NCI-H345 (cell line): ENCODE data around the gene SSTR3.

ENCODE experiments used
- DNase-seq: peaks from one replicate; lab custom pipeline; 2025; lab: John Stamatoyannopoulos, UW

SSTR3 gene

DNA sequence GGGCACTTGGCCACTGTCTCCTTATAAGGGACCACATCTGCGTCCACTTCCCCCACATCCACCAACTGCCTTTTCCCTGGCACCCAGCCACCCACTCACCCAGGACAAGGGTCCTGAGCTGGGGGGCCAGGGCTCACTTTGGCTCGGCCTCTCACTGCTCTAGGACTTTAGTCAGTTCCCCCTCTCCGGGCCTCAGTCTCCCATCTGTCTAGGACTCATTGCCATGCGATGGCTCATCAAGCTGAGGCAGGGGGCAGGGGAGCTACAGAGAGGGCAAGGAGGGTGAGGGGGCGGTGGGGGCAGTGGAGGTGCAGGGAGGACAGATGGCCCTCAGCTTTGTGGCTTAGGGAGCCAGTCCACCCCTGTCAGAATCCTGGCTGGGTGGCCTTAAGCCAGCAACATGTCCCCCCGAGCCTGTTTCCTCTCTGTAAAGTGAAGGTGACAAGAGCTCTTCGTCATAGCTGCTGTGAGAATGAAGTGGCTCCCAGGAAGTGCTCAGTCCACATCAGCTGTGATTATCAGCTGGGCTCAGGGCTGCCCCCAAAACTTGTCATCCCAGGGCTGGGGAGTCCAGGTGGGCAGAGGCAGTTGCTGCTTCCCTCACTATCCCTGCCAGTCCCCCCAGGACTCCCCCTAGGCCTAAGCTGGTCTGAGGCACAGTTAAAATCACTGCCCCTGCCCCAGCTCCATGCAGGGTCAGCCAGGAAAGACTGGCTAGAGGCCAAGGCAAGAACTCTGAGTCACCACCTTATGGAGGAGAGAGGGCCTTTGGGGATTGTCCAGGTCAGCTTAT, 16.9 kb upstream of the SSTR3 start:
- no peak for DNase-seq

DNA sequence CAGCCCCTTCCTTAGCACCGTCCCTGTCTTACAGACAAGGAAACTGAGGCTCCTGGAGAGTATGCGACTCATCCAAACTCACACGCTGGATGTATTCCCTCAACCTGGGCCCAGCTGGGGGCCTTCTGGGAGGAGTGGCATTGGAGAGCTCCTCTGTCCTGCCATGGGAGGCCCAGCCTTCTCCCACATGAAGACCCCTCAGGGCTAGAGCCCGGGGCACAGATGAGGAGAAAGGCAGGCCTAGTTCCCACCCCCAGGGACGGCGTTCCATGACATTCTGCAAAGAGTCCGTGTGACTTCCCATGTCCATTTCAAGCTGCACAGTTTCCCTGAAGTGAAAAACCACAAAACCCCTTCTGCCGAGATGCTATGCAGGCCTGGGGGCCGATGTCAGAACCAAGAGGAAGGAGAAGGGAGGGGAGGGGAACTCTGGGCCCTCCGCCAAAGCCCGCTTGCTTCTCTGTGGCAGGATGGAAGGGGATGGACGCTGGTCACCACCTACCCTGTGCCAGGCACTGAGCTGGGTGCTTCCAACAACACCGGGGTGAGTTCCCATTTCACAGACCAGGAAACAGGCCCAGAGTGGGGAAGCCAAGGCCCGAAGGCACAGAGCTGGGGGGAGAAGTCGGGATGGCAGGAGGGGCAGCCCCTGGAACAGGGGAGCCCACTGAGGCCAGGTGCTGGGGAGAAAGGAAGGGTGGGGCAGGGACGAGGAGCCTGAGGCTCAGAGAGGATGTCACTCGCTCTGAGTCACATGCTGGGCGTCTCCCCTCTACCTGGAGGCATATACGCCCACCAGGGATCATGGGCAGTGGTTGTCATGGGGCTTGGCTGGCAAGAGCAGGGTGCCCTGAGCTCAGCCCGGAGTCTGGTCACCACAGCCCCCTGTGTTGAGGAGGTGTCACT, 16.1 kb upstream of the SSTR3 start:
- no peak for DNase-seq

DNA sequence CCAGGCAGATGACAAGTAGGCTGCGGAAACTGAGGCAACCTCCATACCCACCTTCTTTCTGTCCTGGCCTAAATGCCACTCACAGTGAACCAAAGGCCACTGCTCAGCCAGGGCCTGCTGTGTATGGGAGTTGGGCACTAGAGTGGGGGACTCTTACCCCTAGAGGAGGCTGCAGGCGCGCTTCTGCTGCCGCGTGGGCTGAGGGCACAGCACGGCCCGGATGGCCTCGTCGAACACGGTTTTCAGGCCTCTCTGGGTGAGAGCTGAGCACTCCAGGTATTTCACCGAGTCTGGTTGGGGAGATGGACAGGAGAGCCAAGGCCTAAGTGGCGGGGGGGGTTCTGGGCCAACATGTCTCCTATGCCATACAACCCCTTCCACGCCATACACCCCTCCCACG, 14.2 kb upstream of the SSTR3 start:
- DNase-seq: no peak

DNA sequence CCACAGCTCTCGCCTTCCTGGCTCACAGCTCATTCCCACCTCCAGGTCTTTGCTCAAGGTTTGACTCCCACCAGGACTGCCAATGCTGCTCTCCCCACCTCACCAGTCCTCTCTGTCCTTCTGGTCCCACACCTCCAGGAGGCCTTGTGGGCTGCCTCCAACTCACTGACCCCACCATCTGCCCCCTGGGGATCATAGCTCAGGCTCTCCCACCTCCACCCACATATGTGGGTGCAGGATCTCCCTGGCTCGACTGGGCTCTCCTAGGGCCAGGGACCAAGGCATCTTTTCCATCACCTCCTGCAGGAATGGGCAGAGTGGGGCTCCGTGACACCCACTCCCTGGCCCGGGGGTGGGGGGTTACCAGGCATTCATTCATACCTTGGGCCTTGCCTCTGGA, 13.8 kb upstream of the SSTR3 start:
- DNase-seq: no peak

DNA sequence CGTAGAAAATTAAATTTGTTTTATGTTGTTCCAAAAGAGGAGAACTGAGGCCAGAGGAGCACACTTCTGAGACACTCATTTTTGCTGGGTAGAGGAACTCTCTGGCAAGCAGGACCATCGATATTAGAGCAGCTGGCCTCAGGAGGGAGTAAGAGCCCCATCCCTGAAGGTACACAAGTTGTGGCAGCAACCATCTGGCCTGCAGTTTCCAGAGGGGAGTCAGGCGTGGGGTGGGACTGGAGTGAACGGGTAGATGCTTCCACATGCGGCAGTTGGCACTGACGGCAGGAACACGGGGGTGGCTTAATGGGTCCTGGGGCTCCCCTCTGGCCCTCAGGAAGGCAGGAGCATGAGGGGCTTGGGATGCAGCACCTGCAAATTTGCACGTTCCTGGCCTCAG, 13.2 kb upstream of the SSTR3 start:
- DNase-seq: peak; percentile 3

DNA sequence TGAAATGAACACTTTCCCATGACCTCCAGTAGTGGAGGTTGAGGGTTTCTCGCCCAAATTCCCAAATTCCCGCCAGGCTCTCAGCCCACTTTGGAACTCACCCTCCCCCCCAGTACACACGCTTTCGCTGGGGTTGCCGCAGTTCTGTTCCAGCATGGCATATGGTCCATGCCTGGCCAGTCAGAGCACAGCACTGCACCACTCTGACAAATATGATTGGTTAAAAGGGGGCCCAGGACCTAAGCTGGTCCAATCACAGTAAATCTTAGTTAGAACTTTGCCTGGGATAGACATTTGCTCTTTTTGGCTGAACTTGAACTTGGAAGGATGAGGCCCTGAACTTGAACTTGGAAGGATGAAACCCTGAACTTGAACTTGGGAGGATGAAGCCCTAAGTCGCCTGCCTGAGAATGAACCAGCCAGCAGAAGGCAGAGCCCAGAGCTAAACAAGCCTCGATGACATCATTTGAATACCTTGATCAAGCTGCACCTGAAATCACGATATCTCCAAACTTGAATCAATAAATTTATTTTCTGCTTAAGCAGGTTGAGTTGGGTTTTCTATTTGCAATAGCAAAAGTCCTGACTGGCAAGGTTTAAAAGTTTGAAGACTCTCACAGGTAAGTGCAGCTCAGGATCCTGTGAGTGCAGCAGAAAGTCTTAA, 12.6 kb upstream of the SSTR3 start:
- DNase-seq: no peak

DNA sequence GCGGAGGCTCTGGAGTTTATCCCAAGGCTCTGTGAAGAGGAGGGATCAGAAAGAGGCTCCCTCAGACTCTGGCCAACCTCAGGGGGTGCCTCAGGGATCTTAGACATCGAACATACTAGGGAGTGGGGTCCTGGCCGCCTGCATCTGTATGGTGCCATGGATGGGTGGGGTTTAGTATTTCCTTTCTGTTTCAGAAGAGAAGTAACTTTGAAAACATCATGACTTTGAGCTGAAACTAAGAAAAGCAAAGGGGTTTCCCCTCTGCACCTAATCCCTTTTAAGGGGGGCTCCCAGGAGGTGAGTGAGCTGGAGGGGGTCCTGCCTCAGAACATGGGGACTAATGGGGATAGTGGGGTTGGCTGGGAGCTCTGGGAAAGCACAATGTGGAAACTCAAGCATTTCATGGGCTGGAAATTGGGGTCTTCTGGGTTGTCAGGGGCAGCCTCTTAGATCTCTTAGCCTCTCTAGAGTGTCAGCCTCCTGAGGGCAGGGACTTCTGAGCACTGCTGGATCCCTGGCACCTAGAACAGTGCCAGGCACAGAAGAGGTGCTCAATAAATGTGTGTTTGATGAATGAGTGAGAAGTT, 11.8 kb upstream of the SSTR3 start:
- no peak for DNase-seq

DNA sequence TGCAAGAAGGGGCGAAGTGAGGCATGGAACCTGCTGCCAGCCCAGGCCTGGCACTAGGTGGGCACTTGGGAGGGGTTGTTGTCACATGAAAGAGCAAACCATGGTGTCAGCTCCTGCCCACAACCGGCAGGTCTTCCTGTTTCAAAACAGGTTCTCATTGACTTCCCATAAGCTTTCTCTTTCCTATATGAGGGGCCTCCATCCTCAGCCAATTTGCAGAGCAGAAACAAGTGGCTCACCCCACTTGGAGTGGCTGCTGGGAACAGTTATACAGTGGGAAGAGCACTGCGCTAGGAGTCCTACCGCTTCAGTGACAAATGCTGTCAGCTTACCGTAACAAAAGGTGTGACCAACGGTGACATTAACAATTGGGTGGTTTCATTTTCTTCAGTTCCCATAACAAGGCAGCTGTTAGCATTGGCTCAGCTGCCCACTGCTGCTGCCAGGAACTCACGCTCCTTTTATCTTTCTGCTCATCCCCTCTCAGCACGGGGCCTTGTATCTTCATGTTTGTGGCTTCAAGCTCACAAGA, 10.2 kb upstream of the SSTR3 start:
- DNase-seq: no peak

DNA sequence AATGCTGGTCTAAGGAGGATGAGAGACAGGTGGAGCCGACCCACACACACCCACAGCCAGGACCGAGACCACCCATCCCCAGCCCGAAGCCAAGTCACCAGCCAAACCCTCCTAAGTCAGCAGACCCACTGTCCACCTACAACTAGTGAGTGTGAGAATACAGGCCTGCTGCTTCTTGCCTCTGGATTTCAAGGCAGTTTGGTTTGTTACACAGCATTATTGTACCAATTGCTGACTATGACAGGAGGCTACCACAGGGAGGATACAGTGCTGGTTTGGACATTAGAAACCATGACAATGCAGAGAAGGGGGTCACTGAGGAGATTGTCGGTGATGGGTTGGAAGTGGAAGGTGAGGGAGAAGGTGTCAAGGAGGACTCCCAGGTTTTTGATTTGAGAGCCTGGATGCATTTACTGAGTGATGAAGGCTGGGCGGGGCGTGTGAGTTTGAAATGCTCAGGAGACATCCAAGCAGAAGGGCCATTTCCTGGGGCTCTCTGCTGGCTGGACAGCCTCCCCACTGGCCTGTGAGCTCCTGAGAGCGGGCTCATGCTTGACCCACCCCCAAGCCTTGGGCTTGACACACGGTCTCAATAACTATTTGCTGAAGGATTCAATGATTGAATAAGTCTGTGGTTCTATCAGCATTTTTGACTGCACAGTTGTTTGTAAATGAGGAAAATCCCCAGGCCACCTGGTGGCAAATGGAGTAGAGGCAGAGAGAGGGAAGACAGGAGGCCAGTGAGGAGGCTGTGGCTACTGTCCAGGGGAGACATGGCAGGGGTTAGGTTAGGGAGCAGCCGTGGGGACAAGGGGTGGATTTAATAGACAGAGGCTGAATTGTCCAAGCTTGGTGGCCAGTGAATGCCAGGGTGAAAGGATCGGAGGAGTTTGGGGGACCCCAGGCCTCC, 9.4 kb upstream of the SSTR3 start:
- DNase-seq: no peak

DNA sequence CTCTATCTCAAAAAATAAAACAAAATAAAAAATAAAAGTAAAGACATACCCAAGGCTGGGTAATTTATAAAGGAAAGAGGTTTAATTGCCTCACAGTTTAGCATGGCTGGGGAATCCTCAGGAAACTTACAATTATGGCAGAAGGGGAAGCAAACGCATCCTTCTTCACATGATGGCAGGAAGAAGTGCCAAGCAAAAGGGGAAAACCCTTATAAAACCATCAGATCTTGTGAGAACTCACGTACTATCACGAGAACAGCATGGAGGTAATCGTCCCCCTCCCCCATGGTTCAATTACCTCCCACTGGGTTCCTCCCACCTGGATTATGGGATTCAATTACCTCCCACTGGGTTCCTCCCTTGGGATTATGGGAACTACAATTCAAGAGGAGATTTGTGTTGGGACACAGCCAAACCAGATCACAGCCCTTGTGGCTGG, 8.3 kb upstream of the SSTR3 start:
- no peak for DNase-seq

DNA sequence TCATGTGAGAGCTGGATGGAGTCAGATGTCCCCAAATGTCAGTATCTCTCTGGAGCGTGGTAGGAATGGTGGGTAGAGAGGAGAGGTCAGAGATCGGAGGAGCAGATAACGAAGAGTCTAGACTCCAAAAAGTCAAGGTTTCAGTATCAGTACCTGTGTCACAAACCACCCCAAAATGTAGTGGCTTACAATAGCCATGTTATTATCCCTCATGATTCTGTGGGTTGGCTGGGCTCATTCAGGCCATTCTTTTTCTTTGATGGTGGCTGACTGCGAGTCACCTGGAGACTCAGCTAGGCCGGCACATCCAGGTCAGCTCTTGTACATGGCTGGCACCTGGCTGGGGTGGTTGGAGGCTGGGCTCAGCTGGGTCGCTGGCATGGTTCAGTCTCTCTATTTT, 7.3 kb upstream of the SSTR3 start:
- DNase-seq: no peak

DNA sequence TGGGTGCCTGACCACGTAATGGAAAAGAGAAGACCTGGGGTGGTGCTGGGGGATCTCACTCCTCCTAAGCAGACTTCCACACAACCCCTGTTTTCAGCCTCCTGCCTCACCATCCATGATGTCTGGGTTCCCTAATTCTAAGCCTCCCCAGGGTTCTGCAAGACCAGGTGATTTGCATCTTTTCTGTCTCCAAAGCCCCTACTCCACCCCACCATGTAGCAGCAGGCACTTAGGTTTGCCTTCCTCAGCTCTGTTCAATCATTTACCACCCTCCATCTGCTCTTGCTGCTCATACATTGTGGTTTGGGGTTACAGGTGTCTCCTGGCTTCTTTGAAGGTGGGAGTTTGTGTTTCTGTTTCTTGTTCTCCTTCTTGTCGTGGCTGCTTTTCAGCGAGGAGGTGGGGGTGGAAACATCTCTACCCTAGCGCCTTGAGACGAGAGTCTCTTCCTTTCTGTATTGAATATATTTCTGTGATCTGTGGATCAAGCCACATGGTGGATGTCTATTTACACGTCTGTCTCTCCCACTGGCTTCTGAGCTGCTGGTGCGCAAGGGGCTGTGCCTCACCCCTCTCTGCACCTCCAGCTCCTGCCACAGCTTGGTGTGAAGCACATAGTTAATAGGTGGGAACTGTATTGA, 6.6 kb upstream of the SSTR3 start:
- no peak for DNase-seq

DNA sequence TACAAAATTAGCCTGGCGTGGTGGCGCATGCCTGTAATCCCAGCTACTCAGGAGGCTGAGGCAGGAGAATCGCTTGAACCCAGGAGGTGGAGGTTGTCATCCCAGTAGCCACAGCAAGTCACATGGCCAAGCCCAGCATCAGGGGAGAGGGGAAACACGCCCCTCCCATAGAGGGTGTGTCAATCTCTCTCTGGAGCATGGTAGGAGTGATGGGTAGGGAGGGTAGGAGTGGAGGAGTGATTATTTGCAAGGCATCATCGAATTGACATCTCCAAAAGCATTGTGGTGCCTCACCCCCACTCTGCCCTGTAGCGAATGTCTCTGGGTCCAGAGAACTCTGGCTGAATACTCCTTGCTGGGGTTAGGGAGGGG, 6.1 kb upstream of the SSTR3 start:
- DNase-seq: no peak

DNA sequence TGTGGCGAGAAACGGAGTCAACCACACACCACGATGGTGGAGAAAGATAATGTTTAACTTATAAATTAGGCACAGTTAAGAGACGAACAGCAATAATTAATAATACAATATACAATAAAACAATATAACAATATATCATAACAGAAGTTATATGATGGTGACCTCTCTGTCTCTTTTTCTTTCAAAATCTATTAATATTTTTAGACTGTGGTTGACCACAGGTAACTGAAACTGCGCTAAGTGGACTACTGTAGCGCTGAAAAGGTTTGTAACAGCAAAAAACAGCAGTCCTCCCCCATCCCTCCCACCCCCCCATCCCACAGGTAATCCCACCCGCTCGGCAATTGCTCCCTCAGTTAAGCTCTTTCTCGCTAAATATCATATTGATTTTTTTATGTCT, 3.6 kb upstream of the SSTR3 start:
- no peak for DNase-seq

DNA sequence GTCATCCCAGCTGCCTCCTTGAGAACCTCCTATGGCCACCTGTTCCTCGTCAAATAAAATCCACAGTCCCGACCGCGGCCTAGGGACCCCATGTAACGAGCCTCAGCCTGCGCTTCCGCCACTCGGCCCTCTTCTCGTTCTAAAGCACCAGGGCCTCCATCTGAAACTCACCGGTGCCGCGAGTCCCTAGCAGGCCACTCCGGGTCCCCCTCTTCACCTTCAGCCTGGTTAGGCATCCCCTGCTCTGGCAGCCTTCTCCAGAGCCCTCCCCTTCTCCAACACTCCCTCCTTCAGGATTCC, 2.4 kb upstream of the SSTR3 start:
- no peak for DNase-seq

DNA sequence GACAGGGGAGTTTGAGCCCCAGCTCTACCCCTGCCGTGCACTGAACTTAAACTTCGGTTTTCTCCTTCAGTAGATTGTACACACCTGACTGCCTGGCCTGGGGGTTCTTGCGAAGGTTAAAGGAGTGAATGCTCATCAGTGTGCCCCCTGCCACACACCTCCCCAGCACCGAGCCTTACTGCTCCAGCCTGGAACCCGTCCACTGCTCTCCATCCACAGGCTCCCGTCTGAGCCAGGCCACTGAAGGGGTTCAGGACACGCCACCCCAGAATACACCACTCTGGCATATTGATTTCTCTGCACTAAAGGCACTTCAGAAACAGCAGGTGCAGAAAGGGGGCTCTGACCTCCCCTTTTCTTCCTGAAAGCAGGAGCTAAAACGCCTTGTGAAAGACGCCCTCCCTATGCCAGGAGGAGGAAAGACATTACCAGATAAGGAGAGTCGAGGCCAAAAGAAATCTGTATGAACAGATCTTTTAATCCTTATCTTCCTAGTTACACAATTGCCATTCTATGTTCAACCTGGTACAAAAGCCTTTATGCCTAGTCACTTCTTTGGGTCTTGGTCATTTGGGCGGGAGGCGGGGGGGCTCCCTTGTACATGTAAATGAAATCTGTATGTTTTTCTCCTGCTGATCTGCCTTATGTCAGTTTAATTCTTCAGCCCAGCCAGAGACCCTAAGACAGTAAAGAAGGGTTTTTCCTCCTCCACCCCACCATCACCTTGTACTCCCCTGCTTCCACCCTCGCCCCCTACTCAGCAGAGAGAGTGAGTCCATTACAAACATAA, 1.9 kb upstream of the SSTR3 start:
- no peak for DNase-seq

DNA sequence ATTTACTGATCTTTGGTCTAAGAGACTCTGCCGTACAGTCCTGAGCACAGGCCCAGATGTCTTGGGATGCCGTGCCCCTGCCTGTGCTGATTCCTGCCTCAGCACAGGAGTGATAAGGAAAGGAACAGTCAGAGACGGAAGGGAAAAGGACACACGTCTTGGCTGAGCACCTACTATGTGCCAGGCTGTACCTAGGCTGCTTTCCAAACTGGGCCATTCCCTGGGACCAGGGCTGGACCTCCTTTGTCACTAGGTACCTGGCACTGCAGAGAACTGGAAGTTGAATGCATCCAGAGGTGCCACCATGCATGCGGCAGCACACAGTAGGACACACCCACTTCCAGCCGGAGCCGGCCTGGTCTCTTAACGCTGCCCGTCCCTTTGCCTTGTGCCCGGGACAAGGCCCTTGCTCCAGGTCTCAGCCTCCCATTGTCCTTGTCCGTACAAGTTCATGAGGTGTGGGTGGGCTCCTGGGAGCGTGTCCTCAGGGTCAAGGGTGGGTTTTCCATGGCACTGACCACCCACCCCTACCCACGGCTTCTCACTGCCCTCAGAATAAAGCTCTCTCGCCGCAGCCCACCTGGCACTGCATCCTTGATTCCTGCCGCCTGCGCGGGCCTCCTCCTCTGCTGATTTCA, 1.1 kb upstream of the SSTR3 start:
- no peak for DNase-seq

DNA sequence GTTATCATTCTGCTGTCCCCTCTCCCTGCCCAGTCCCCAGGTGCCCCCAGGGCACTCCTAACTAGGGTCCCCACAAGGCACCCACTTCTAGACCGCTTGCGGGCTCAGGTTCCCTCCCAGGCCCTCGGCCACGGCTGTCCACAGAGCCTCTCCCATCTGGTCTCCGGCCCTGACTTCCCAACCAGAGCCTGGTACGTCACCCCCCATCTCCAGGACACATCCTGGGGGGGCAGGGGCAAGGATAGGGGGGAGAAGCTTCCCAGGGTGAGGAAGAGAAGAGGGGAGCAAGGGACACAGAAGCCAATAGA, 457 bp downstream of the SSTR3 start:
- no peak for DNase-seq

DNA sequence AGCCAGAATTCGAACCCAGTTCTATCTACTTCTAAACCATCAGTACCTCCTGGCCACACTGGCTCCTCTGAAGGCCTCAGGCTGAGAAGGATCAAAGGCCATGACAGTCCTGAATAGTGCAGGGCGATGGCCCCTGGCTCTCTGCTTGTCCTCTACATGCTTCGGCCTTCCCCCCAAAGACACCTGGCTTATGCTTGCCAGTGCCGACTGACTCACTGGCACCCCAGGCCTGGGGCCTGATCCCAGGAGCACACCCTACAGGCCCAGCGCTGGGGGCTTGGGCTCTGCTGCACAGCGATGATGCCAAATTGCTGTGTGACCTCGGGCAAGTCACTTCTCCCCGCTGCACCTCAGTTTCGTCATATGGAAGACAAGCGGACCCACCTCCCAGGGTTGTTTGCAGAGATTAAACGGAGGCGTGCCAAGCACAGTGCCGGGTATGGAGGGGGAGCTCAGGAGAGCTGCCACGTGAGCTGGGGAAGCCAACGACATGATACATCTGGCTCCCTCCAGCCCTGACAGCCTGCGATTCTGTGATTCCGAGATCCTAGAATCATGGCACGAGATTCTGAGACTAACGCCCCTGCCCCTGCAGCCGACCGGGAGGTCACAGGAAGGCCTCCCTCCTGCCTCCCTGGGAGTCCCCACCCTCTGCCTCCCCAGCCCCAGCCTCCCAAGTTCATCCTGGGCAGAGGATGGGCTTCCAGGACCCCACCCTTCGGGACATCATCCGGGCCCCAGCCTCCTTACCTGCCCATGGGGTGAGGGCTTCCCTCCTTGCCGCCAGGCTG, 1.0 kb downstream of the SSTR3 start:
- DNase-seq: no peak
